CD4-positive, alpha-beta T cell treated with Interleukin-4 for 4 hours (primary cell): ENCODE results near the gene AASS.

Experiments used
- DNase-seq: peaks from one replicate; pipeline ENCODE4 v3.0.0-alpha.2; 2020

Gene AASS

DNA sequence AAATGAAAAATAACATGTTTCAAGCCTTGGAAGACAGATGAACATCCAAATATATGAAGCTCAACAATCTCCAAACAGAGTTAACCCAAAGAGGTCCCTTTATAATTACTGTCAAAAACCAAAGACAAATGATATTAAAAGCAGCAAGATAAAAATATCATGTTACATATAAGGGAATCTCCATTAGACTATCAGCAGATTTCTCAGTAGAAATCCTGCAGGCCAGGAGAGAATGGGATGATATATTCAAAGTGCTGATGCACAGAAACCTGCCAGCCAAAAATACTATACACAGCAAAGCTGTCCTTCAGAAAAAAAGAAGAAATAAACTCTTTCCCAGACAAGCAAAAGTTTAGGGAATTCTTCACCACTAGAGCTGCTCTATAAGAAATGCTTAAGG, 41.0 kb downstream of the AASS start:
- no peak for DNase-seq

GRCh38 chr7:122100021-122100420, 44.0 kb downstream of the AASS start:
- DNase-seq, result no peak

DNA sequence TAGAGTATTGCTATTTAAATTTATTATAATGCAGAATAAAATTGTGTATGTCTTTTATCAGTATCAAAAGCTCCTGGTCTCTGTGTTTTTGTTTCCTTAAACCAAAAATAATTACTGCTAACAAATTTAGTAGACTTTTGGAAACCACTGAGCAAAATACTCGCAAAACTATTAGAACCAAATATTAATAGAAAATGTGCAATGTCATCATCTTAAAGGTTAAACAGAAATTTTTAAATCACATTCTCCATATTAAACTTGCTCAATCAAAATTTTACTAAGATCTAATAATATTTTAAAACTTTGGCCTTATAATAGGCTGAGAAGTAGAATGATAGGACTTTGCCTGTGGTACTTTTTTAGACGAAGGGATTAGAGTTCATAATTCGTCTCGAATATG, 48.4 kb downstream of the AASS start:
- no peak for DNase-seq

- no peak for DNase-seq
Observed at GRCh38 chr7:122094549-122094948, 49.5 kb downstream of the AASS start.

DNA sequence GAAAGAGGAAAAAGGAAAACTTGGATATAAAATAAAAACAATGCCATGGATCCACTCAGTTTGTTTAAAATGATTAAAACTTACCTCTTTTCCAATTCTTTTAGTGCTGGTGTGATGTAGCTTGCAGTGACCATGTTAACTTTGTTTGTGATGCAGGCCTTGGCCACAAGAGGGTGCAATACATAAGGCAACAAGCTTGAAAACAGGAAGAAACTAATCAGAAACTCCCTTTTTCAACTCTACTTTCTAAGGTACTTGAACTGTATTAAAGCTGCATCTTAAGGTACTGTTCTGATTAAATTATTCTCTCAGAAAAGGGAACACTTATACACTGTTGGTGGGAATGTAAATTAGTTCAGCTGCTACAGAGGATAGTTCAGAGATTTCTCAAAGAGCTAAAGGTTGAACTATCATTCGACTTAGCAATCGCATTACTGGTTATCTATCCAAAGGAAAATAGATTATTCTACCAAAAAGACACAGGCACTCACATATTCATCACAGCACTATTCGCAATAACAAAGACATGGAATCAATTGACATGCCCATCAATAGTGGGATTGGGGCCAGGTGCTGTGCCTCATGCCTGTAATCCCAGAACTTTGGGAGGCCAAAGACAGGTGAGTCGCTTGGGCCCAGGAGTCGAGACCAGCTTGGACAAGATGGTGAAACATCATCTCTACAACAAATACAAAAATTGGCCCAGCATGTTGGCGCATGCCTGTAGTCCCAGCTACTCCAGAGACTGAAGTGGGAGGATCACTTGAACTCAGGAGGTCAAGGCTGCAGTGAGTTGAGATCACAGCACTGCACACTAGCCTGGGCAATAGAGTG, 50.9 kb downstream of the AASS start:
- DNase-seq, result peak; percentile 51

DNA sequence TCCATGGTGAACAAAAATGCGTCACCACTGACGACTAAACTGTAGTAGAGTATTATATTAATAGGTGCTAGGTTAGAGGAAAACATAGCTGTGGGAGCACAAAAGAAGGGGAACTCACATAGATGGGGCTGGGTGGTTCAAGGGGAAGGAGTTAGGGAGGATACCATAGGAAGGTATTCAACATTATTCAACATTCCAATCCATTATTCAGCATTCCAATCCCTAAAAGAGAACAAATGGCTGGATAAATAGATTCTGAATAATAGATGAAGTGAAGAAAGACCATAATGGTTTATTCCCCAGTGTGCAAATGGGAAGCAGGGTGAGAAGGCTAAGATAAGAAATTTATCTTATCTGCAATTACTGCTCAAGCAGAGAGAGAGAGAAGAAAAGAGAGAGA, 61.4 kb downstream of the AASS start:
- DNase-seq, result no peak

GRCh38 chr7:122082160-122082559, 61.9 kb downstream of the AASS start:
- DNase-seq, result no peak

- no peak for DNase-seq
Observed at GRCh38 chr7:122073635-122074034, 70.4 kb downstream of the AASS start.

GRCh38 chr7:122072924-122073599, 71.0 kb downstream of the AASS start:
- DNase-seq, result no peak

GRCh38 chr7:122072272-122072671, 71.8 kb downstream of the AASS start:
- no peak for DNase-seq

DNA sequence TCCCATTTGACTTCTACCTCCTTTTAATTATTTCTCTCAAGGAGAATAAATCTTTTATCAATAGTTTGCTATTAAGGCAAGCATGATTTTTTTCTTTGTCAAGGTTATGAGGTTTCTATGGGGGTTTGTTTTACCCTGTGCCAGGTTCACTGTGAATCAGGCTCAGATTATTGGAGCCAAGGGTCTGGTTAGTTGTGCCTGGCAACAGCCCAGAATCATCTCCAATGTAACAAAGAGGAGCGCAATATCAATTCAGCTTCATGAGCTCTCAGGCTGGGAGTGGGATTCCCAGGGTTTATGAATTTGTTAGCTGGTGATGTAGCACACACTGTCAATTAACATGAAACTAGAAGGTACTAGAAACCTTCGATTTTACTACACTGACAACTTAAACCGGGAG, 73.2 kb downstream of the AASS start:
- DNase-seq, result no peak

- DNase-seq, result no peak
Observed at GRCh38 chr7:122070062-122070461, 74.0 kb downstream of the AASS start.

- no peak for DNase-seq
Observed at GRCh38 chr7:122068999-122069398, 75.0 kb downstream of the AASS start.

GRCh38 chr7:122068046-122068445, 76.0 kb downstream of the AASS start:
- DNase-seq, result no peak

GRCh38 chr7:122067077-122067476, 77.0 kb downstream of the AASS start:
- no peak for DNase-seq

DNA sequence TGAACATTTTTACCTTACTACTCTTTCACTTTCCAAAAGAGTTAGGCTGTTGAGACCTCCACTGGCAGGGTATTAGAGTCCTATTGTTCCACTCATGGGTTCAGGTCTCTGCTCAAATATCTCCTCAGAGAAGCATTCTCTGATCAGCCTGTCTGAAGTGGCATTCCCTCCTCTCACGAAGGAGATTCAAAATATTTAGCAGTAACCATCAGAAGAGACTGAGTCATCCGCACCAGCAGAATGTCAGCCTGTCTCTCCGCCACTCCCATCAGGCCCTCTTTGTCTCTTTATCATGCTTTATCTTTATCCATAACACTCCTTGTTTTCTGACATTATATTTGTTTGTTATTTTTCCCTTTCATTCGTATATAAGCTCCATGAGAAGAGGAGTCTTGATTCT, 79.1 kb downstream of the AASS start:
- DNase-seq, result no peak

DNA sequence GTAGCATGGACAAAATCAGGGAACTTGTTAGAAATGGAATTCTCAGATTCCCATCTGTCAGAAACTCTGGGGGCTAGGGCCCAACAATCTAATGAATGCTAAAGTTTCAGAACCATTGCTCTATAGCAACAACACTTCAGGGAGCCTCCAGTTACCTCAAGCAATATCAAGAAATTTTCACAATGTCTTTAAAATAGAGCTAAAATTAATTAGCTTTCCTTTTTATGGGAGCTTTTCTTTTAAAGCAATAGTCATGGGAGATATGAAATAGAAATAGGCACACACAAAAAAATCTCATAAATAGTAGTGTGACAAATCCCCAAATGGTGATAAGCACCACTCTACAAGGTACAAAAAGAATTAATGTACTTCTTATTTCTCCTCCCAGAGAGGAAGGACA, 80.9 kb downstream of the AASS start:
- no peak for DNase-seq

GRCh38 chr7:122059542-122059941, 84.5 kb downstream of the AASS start:
- no peak for DNase-seq

DNA sequence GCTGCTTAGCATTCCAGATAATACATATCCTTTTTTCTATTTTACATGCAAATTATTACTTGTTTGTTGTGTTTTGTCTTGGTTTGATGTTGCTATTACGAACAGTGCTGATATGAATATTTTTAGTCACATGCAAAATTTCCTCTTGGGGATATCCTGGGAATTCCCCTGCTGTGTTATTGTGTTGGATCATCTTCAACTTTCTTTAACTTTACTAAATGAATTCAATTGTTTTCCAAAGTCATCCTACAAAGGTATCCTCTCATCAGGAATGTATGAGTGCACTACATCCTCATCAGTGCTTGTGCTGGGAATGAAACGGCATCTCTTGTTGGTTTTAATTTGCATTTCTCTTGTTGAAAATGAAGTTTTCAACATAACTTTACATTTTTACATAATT, 87.1 kb downstream of the AASS start:
- no peak for DNase-seq

GRCh38 chr7:122055073-122055472, 89.0 kb downstream of the AASS start:
- DNase-seq, result no peak

GRCh38 chr7:122054393-122054792, 89.7 kb downstream of the AASS start:
- no peak for DNase-seq

DNA sequence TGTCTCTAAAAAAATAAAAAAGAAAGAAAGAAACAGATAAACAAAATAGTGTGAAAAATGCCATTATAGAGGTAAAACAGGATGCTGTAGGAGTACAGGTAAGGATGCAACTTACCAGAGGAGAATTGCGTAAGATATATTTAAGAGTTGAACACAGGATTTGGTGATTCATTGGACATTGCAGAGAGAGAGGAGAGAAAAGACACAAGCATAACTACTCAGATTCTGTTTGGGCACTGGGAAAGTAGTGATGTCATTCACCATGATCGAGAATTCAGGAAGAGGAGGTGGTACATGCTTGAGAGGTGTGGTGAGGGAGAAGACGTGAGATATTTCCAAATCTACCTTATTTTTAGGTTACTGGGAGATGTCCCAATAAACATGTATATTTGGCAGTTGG, 97.6 kb downstream of the AASS start:
- DNase-seq, result no peak

DNA sequence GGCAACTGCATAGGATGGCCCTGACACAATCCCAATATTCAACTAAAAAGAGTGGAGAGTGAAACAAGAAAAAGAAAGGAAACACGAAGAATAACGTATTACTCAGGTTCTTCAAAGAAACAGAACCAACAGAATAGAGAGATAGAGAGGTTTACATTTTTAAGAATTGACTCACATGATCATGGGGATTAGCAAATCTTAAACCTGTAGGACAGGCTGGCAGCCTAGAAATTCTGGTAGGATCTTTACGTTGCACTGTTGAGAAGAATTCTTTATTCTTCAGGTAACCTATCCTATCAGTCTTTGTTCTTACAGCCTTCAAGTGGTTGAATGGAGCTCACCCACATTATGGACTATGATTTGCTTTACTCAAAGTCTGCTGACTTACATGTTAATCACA, 103.9 kb downstream of the AASS start:
- no peak for DNase-seq

GRCh38 chr7:122038904-122039303, 105.1 kb downstream of the AASS start:
- DNase-seq, result no peak

GRCh38 chr7:122038134-122038533, 105.9 kb downstream of the AASS start:
- DNase-seq, result no peak
